ENCODE data around the gene CLDN34. TPM values are rescaled to one million over a fixed set of nuclear protein-coding genes. Genes with fewer than 3 reads are reported as not detected.

The CLDN34 gene
- total and polyA plus RNA-seq, 2 of the 13 experiments (the other 11 are each of a cell fraction or from before 2014, with no cell fraction given): not detected

DNA sequence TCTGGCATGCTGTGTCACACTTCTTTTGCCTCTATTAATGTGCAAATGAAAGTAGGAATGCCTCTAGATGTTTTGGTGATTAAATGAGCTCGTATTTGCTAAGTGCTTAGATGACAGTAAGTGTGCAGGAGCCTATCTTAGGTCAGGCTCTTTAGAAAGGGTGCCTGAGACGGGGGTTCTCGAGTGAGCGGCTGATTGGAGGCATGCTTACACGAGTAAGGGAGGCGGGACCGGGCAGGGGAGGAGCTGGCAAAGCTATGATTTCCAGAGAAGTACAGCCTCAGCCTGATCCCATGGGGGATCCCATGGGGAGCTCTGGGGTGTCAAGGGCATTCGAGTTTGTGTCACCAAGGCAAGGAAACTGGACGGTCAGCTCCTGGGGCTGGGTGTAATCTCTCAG, 44.8 kb downstream of the CLDN34 start:
- in situ Hi-C loops (cut with HindIII; ENCODE audit: extremely low pct_ligation_motif_present, low pct_unique_long_range_greater_than_20kb): no loop called here
- POLR2A ChIA-PET: interaction anchor here (1.0 to 1.3 kb wide), 2 partner anchors 8 to 145 kb away, joined by 3 to 4 read pairs; partner anchors contain the start of gene CLCN4
- Histone ChIP-seq H3K4me2 (ENCODE audit: low read depth, low read length) (no peak overlapping the region; the same call in 1 of the 2 replicates), H4K20me1 (ENCODE audit: insufficient read depth, low read length) (no peaks in the 10 kb centered on the region), H3K4me3 (replicated peaks in 1 of 3; ENCODE audit: insufficient read depth in 1 of 3, low read depth in 2 of 3, low read length in 3 of 3) (no peak overlapping the region), H2AFZ (ENCODE audit: low read length) (no peak overlapping the region), H3K27me3 (ENCODE audit: control insufficient read depth in 1 of 2, insufficient read depth in 2 of 2, low read length in 2 of 2) (no peaks in the 10 kb centered on the region), H3K27ac (ENCODE audit: extremely low read length, insufficient read depth, low read length) (no peak overlapping the region), H3K79me2 (ENCODE audit: insufficient read depth, low read length) (peaks cover 12% of the 10 kb centered on the region), H3K9me3 (ENCODE audit: low read length) (no peaks in the 10 kb centered on the region), H3K36me3 (replicated peaks in 1 of 2; ENCODE audit: control insufficient read depth in 1 of 2, insufficient read depth in 2 of 2, low read length in 2 of 2) (no peaks in the 10 kb centered on the region), H3K9ac (ENCODE audit: insufficient read depth, low read depth, low read length) (no peak overlapping the region), H3K4me1 (ENCODE audit: insufficient read depth, low read length) (peaks cover 47% of the 10 kb centered on the region)
- ATAC-seq (no peak), FAIRE-seq (no peak), DNase-seq (ENCODE audit: low spot score) (no peak)
- CTCF ChIA-PET (ENCODE audit: low intra/inter-chr PET ratio, low total read pairs): interaction anchor here (3.2 kb wide), 1 partner anchor 107 kb away, joined by 10 read pairs; no protein-coding TSS in a partner anchor
- no peak for TF ChIP-seq ZNF580 (CRISPR knock-in tag; IDR thresholded peaks at IDR 0.05; ENCODE audit: borderline replicate concordance, low read depth)
- no peak for TF ChIP-seq GATA4 (IDR thresholded peaks at IDR 0.05; ENCODE audit: borderline replicate concordance, low read depth)
- no peak for TF ChIP-seq NCOA1 (CRISPR knock-in tag; IDR thresholded peaks at IDR 0.05)
- no peak for TF ChIP-seq ZNF253 (CRISPR knock-in tag; IDR thresholded peaks at IDR 0.05; ENCODE audit: borderline replicate concordance)
- TF ChIP-seq ZNF547 (CRISPR knock-in tag; IDR thresholded peaks at IDR 0.05): no peak
- no peak for TF ChIP-seq GRHL1 (CRISPR knock-in tag; conservative IDR thresholded peaks at IDR 0.05)
- TF ChIP-seq MXI1 (IDR thresholded peaks at IDR 0.05; ENCODE audit: borderline replicate concordance, low read depth, low read length): no peak
- no peak for TF ChIP-seq AGO1 (IDR thresholded peaks at IDR 0.05; ENCODE audit: low read depth, low read length, poor library complexity, severe bottlenecking)
- TF ChIP-seq TERF1 (CRISPR knock-in tag; IDR thresholded peaks at IDR 0.05): no peak
- TF ChIP-seq RFX3 (CRISPR knock-in tag; IDR thresholded peaks at IDR 0.05): no peak
- WGBS (ENCODE audit: low lambda C conversion rate): no CpG with 5 or more reads among the region's 9 CpGs
- intact Hi-C loops (cut with micrococcal nuclease; ENCODE audit: unreplicated experiment): no loop called here
- BruUV-seq (replicated peaks): no TSS peak
